ENCODE results near the gene IL25. TPM values are rescaled to one million over a fixed set of nuclear protein-coding genes. Genes with fewer than 3 reads are reported as not detected.
A peak's percentile ranks its signal among the peaks of the same experiment; 100 is the strongest.
"Not testable (repeated sequence)": the region's sequence is repeated elsewhere in the genome, so short reads cannot be mapped to it uniquely, and the experiment has no call there.

Gene IL25
- total RNA-seq, 2 donors from 2014 or later: not detected

GRCh38 chr14:23380197-23380914, 7.7 kb downstream of the IL25 start:
- ATAC-seq (peak; percentile 26 to 42), DNase-seq (ENCODE audit: low spot score in 2 of 2) (no peak)
- no peaks in the 10 kb centered on the region for H3K36me3 Mint-ChIP-seq

GRCh38 chr14:23380976-23381375, 8.4 kb downstream of the IL25 start:
- Mint-ChIP-seq H3K9me3 (no peaks in the 10 kb centered on the region), H3K36me3 (no peaks in the 10 kb centered on the region), H3K27ac (no peak overlapping the region)
- ATAC-seq (no peak), DNase-seq (ENCODE audit: low spot score in 2 of 2) (no peak)

More at GRCh38 chr14:23380197-23380914, 7.7 kb downstream of the IL25 start:
- no peaks in the 10 kb centered on the region for H3K9me3 Mint-ChIP-seq
- no peak overlapping the region for H3K27ac Mint-ChIP-seq

DNA sequence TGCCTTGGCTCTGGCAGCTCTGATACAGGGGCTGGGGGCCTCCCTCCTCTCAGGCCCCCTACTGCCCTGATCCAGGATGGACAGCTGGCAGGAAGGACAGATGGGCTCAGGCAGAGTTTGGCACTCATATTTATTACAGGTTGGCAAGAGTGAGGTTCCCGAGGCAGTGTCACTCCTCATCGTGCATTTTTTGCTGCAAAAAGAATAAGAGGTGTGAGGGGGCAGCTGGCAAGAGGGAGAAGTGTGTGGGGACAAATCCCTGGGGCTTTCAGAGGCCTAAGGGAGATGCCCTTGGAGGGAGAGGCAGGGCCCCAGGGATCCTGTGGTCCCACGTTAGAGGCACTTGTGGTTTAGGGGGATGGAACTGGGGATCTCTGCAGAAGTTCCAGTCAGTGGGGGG, 9.3 kb downstream of the IL25 start:
- no peaks in the 10 kb centered on the region for H3K9me3 Mint-ChIP-seq

DNA sequence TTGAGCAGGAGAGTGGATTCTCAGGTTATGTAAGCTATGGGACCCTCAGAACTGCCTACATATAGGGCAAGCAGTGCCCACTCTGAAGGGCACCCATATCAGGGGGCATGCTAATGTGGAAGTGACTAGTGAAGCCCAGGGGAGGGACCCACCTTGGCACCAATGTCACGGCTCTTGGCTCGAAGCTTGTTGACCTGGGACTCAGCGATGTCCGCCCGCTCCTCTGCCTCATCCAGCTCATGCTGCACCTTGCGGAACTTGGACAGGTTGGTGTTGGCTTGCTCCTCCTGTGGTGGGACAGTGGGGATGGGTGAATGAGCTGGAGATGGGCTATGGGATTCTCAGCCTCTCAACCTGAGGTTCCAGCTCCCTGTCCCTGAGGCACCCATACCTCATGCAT, 9.7 kb downstream of the IL25 start:
- H3K9me3 Mint-ChIP-seq: no peaks in the 10 kb centered on the region
- DNase-seq (ENCODE audit: low spot score in 2 of 2) (no peak), ATAC-seq (no peak)
- H3K36me3 Mint-ChIP-seq: no peaks in the 10 kb centered on the region
- H3K27ac Mint-ChIP-seq: no peak overlapping the region

More for the DNA sequence above, 9.3 kb downstream of the IL25 start:
- DNase-seq (ENCODE audit: low spot score in 2 of 2): no peak
- H3K36me3 Mint-ChIP-seq: no peaks in the 10 kb centered on the region
- H3K27ac Mint-ChIP-seq: no peak overlapping the region
- no peak for ATAC-seq

DNA sequence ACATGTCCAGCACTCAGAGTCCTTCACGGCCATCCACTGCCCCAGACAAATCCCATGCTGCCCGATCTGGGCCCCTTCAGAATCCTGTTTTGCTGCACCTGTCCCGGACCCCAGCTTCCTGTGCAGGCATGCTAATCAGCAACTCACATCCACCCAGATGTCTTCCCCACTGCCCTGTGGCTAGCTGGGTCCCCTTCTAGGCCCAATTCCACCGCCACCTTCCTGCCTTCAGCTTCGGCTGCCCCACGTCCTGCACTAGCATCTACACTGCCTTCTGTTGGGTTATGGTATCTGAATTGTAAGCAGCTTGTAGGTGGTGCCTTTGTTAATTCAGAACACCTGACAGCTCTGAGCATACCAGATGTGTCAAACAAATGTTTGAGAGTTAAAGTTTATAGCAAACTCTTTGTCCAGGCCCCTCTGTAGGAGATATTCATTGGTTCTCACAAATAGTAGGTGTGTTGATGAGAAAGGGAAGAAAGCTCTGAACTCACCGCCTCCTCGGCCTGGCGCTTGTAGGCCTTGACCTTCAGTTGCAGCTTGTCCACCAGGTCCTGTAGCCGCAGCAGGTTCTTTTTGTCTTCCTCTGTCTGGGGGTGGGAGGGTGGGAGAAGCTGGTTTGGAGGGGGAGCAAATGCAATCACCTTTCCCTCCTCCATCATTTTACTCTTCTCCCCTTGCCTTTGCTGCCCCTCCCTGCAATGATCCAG, 10.3 kb downstream of the IL25 start:
- ATAC-seq (no peak), DNase-seq (ENCODE audit: low spot score in 2 of 2) (no peak)
- no peaks in the 10 kb centered on the region for H3K36me3 Mint-ChIP-seq
- H3K9me3 Mint-ChIP-seq: no peaks in the 10 kb centered on the region
- no peak overlapping the region for H3K27ac Mint-ChIP-seq

GRCh38 chr14:23384364-23385080, 11.9 kb downstream of the IL25 start:
- no peaks in the 10 kb centered on the region for H3K9me3 Mint-ChIP-seq
- H3K27ac Mint-ChIP-seq: no peak overlapping the region
- ATAC-seq: no peak

DNA sequence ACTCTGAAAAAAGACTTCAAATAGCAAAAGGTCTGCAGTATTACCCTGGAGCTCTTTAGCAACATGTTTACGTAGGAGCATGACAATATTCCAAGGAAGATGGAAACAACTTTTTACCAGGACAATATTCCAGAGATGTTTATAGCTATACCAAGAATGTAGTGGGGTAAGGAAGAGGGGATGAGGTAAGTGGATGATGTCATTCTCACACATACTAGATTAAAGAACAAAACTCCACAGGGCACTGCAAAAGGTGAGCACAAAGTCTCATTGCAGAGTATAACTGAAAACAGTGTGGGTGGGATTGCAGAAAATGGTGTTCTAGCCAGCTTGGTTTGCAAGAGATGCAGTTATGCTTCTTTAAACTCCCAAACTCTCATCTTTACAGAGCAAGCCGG, 12.6 kb downstream of the IL25 start:
- ATAC-seq: no peak
- no peak overlapping the region for H3K27ac Mint-ChIP-seq

More at GRCh38 chr14:23384364-23385080, 11.9 kb downstream of the IL25 start:
- no peaks in the 10 kb centered on the region for H3K36me3 Mint-ChIP-seq
- DNase-seq (ENCODE audit: low spot score in 2 of 2): no peak

GRCh38 chr14:23385642-23386265, 13.1 kb downstream of the IL25 start:
- no peak for DNase-seq (ENCODE audit: low spot score in 2 of 2)
- Mint-ChIP-seq H3K36me3 (no peaks in the 10 kb centered on the region), H3K9me3 (no peaks in the 10 kb centered on the region), H3K27ac (no peak overlapping the region)
- ATAC-seq: no peak

More for the DNA sequence above, 12.6 kb downstream of the IL25 start:
- DNase-seq (ENCODE audit: low spot score in 2 of 2): no peak
- no peaks in the 10 kb centered on the region for H3K9me3 Mint-ChIP-seq
- H3K36me3 Mint-ChIP-seq: no peaks in the 10 kb centered on the region

DNA sequence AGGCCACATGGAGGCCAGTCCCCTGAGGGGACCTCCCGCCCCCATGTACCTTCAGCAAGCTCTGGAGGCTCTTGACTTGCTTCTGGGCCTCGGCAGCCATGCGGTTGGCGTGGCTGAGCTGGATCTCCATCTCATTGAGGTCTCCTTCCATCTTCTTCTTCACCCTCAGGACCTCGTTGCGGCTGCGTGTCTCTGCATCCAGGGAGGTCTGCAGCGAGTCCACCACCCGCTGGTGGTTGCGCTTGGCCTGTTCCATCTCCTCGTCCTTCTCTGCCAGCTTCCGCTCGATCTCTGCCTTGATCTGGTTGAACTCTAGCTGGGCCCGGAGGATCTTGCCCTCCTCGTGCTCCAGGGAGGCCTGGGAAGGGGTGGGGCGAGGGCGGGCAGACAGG, 13.7 kb downstream of the IL25 start:
- not testable (repeated sequence) for DNase-seq (ENCODE audit: low spot score in 2 of 2); H3K27ac Mint-ChIP-seq; ATAC-seq; H3K36me3 Mint-ChIP-seq; H3K9me3 Mint-ChIP-seq

DNA sequence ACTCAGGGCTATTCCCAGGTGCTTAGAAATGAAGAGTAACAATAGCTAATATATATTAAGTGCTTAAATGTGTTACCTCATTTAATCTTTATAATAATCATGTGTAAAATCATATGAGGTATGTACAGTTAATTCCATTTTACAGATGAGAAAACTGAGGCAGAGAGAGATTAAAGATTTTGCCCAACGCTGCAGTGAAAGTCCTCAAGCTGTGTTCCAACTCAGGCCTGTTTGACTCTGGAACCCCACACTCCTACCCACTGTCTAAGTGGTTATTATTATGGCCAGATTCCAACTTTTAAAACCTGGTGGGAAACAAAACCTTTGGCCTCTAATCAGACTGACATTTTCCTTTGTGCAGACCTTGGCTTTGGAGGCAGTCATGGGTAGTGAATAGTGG, 14.4 kb downstream of the IL25 start:
- ATAC-seq (no peak), DNase-seq (ENCODE audit: low spot score in 2 of 2) (no peak)
- H3K9me3 Mint-ChIP-seq: no peaks in the 10 kb centered on the region
- H3K36me3 Mint-ChIP-seq: no peaks in the 10 kb centered on the region
- no peak overlapping the region for H3K27ac Mint-ChIP-seq

- ATAC-seq: no peak
- no peaks in the 10 kb centered on the region for H3K9me3 Mint-ChIP-seq
- H3K36me3 Mint-ChIP-seq: no peaks in the 10 kb centered on the region
- peak overlapping the region in 1 of 2 donors; percentile 2 for H3K27ac Mint-ChIP-seq
- DNase-seq (ENCODE audit: low spot score in 2 of 2): no peak
These were observed 15.6 kb downstream of the IL25 start for GRCh38 chr14:23387916-23388882.

- H3K27ac Mint-ChIP-seq: peak overlapping the region in 1 of 2 donors; percentile 46
- ATAC-seq (no peak), DNase-seq (ENCODE audit: low spot score in 2 of 2) (no peak)
- no peaks in the 10 kb centered on the region for H3K36me3 Mint-ChIP-seq
- no peaks in the 10 kb centered on the region for H3K9me3 Mint-ChIP-seq
These were observed 16.4 kb downstream of the IL25 start for GRCh38 chr14:23388996-23389395.

GRCh38 chr14:23389396-23389795, 16.8 kb downstream of the IL25 start:
- DNase-seq (ENCODE audit: low spot score in 2 of 2) (no peak), ATAC-seq (no peak)
- H3K9me3 Mint-ChIP-seq: no peaks in the 10 kb centered on the region
- no peaks in the 10 kb centered on the region for H3K36me3 Mint-ChIP-seq
- no peak overlapping the region for H3K27ac Mint-ChIP-seq

DNA sequence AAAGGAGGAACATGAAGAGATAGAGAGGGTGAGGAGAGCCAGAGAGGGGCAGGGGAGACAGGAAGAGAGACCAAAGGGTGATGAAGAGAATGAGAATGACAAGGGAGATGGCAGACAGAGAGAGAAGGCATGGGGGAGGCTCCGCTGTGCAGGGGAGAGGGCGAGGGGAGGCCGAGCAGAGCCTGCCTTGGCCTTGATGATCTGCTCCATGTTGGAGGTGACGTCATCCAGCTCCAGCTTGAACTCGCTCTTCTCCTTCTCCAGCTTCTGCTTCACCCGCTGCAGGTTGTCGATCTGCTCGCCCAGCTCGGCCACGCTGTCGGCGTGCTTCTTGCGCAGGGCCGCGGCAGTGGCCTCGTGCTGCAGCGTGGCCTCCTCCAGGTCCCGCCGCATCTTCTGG, 17.3 kb downstream of the IL25 start:
- not testable (repeated sequence) for H3K9me3 Mint-ChIP-seq; H3K36me3 Mint-ChIP-seq; DNase-seq (ENCODE audit: low spot score in 2 of 2); H3K27ac Mint-ChIP-seq; ATAC-seq

GRCh38 chr14:23392613-23393012, 20.0 kb downstream of the IL25 start:
- no peak overlapping the region for H3K27ac Mint-ChIP-seq
- no peaks in the 10 kb centered on the region for H3K9me3 Mint-ChIP-seq
- no peaks in the 10 kb centered on the region for H3K36me3 Mint-ChIP-seq

GRCh38 chr14:23396126-23396525, 23.5 kb downstream of the IL25 start:
- Mint-ChIP-seq H3K9me3 (no peaks in the 10 kb centered on the region), H3K36me3 (no peaks in the 10 kb centered on the region), H3K27ac (no peak overlapping the region)
- DNase-seq (ENCODE audit: low spot score in 2 of 2) (no peak), ATAC-seq (no peak)

More at GRCh38 chr14:23392613-23393012, 20.0 kb downstream of the IL25 start:
- ATAC-seq (no peak), DNase-seq (ENCODE audit: low spot score in 2 of 2) (no peak)
